HepG2 (cell line): ENCODE measurements around the gene IPP. TPM values are rescaled to one million over a fixed set of nuclear protein-coding genes. Genes with fewer than 3 reads are reported as not detected.
A peak's percentile ranks its signal among the peaks of the same experiment; 100 is the strongest.

ENCODE experiments used
- ATF2 ChIP-seq: sonication (generic); formaldehyde crosslinking; IDR thresholded peaks from 2 replicates; pipeline ENCODE4 v1.4.0; 2020; ENCODE audit warnings: missing genetic modification reagents
- BRF2 ChIP-seq: sonication (generic); formaldehyde crosslinking; IDR thresholded peaks from 2 replicates; pipeline ENCODE4 v1.8.1; 2022; ENCODE audit warnings: mild to moderate bottlenecking, missing genetic modification reagents
- CHD4 ChIP-seq: fragments of 200-600 bp; sonication (generic); IDR thresholded peaks from 2 replicates; pipeline ENCODE4 v1.7.0; 2017; ENCODE audit warnings: mild to moderate bottlenecking, low read length, borderline replicate concordance
- CREB1 ChIP-seq, 2 experiments: fragments of 450-650 bp in 1 of 2; IDR thresholded peaks; 2 replicates each; pipeline ENCODE4 v1.6.1; 2016 to 2017; ENCODE audit warnings: control low read depth in 1 of 2, mild to moderate bottlenecking in 1 of 2, missing compliant biosample characterization in 1 of 2, missing genetic modification characterization in 1 of 2
- FOSL1 ChIP-seq: sonication (generic); formaldehyde crosslinking; IDR thresholded peaks from 2 replicates; pipeline ENCODE4 v1.9.0; 2021; ENCODE audit warnings: missing genetic modification reagents, borderline replicate concordance
- FOSL2 ChIP-seq: sonication (generic); formaldehyde crosslinking; IDR thresholded peaks from 2 replicates; pipeline ENCODE4 v1.4.0; 2020; ENCODE audit warnings: missing genetic modification reagents
- GFI1 ChIP-seq: sonication (generic); formaldehyde crosslinking; IDR thresholded peaks from 2 replicates; pipeline ENCODE4 v1.5.0; 2020; ENCODE audit warnings: missing genetic modification reagents, mild to moderate bottlenecking, borderline replicate concordance
- HNF4G ChIP-seq, 2 experiments: sonication (generic) in 1 of 2; formaldehyde crosslinking in 1 of 2; IDR thresholded peaks; 2 replicates each; pipeline versions ENCODE4 v1.4.0 to v1.6.1; 2011 to 2020; ENCODE audit warnings: borderline replicate concordance in 2 of 2, low read depth in 2 of 2, mild to moderate bottlenecking in 2 of 2, low read length in 1 of 2, missing genetic modification reagents in 1 of 2, moderate library complexity in 1 of 2
- IRF2 ChIP-seq: IDR thresholded peaks from 2 replicates; pipeline ENCODE4 v1.6.1; 2018; ENCODE audit warnings: missing genetic modification reagents, missing compliant biosample characterization
- KAT7 ChIP-seq: IDR thresholded peaks from 2 replicates; pipeline ENCODE4 v1.6.1; 2018; ENCODE audit warnings: borderline replicate concordance, missing compliant biosample characterization
- RCOR2 ChIP-seq: IDR thresholded peaks from 2 replicates; pipeline ENCODE4 v1.6.1; 2016; ENCODE audit warnings: missing biosample characterization, missing genetic modification reagents
- SALL2 ChIP-seq: sonication (generic); formaldehyde crosslinking; IDR thresholded peaks from 2 replicates; pipeline ENCODE4 v1.8.1; 2023; ENCODE audit warnings: mild to moderate bottlenecking, missing genetic modification reagents, inconsistent platforms
- SIX1 ChIP-seq: sonication (generic); formaldehyde crosslinking; IDR thresholded peaks from 2 replicates; pipeline ENCODE4 v1.4.0; 2020; ENCODE audit warnings: missing genetic modification reagents, borderline replicate concordance
- SP5 ChIP-seq: IDR thresholded peaks from 2 replicates; pipeline ENCODE4 v1.6.1; 2016; ENCODE audit warnings: low read depth, borderline replicate concordance
- TARDBP ChIP-seq: sonication (generic); formaldehyde crosslinking; IDR thresholded peaks from 2 replicates; pipeline ENCODE4 v1.8.0; 2022; ENCODE audit warnings: mild to moderate bottlenecking, missing genetic modification reagents
- TOPORS ChIP-seq: sonication (generic); formaldehyde crosslinking; IDR thresholded peaks from 2 replicates; pipeline ENCODE4 v1.8.0; 2023; ENCODE audit warnings: mild to moderate bottlenecking, missing genetic modification reagents
- XRCC5 ChIP-seq: fragments of 200-400 bp; formaldehyde crosslinking; optimal IDR thresholded peaks from 2 replicates; pipeline ENCODE3; 2017; ENCODE audit warnings: mild to moderate bottlenecking, low read length
- ZFAT ChIP-seq: sonication (generic); formaldehyde crosslinking; conservative IDR thresholded peaks from 2 replicates; pipeline ENCODE4 v1.8.1; 2023; ENCODE audit warnings: missing genetic modification reagents, inconsistent platforms
- ZMYM3 ChIP-seq: sonication (generic); formaldehyde crosslinking; IDR thresholded peaks from 2 replicates; pipeline ENCODE4 v1.5.1; 2020; ENCODE audit warnings: mild to moderate bottlenecking, missing genetic modification reagents
- ZNF292 ChIP-seq: sonication (generic); formaldehyde crosslinking; IDR thresholded peaks from 2 replicates; pipeline ENCODE4 v1.8.1; 2022; ENCODE audit warnings: mild to moderate bottlenecking, low read depth, missing genetic modification reagents, borderline replicate concordance
- ZNF543 ChIP-seq: sonication (generic); formaldehyde crosslinking; IDR thresholded peaks from 2 replicates; pipeline ENCODE4 v1.4.0; 2020; ENCODE audit warnings: mild to moderate bottlenecking, missing genetic modification reagents
- ZNF788 ChIP-seq: sonication (generic); formaldehyde crosslinking; IDR thresholded peaks from 2 replicates; pipeline ENCODE4 v1.5.0; 2020; ENCODE audit warnings: mild to moderate bottlenecking, missing genetic modification reagents, borderline replicate concordance
- ZNF800 ChIP-seq: sonication (generic); formaldehyde crosslinking; IDR thresholded peaks from 2 replicates; pipeline ENCODE4 v1.4.0; 2020; ENCODE audit warnings: missing genetic modification reagents
- ZSCAN21 ChIP-seq: sonication (generic); formaldehyde crosslinking; IDR thresholded peaks from 2 replicates; pipeline ENCODE4 v1.8.0; 2022; ENCODE audit warnings: mild to moderate bottlenecking, missing genetic modification reagents, moderate library complexity, borderline replicate concordance
- polyA plus RNA-seq, 8 experiments: library from polyadenylated mRNA; depleted of rRNA in 3 of 8; stranded (reverse) in 7 of 8; unstranded in 1 of 8; fragments of >200 nt; fragmentation: Illumina TruSeq in 4 of 8; extraction: Trizol in 4 of 8; gene quantifications; 2 replicates each; pipeline versions ENCODE4 v1.2.1 to v1.2.3, GENCODE V29; 2011 to 2016; ENCODE audit warnings: low read depth in 4 of 8, missing spikeins in 1 of 8, mixed read lengths in 1 of 8; ENCODE audit not compliant: insufficient read depth in 1 of 8
- total RNA-seq, 5 experiments: library from RNA; depleted of rRNA; stranded (reverse); fragments of >200 nt; fragmentation: Illumina TruSeq; extraction: Trizol; gene quantifications; 2 replicates each; pipeline ENCODE4 v1.2.3, GENCODE V29; 2016; ENCODE audit warnings: low read depth in 1 of 5

IPP gene
- total and polyA plus RNA-seq, 2 of the 13 experiments (the other 11 are each of a cell fraction or from before 2014, with no cell fraction given), result 3.0 to 9.7 TPM

GRCh38 chr1:45752441-45753052, 2.1 kb upstream of the IPP start (continued):
- 0 out of 2 replicates have a peak, but pooled peaks have one; percentile 44 for TF ChIP-seq ZNF800 (CRISPR knock-in tag)
- peak; percentile 98 for TF ChIP-seq ZFAT (CRISPR knock-in tag)
- no peak for TF ChIP-seq CHD4
- TF ChIP-seq ZMYM3 (CRISPR knock-in tag), result peak; percentile 35; the same call in 1 of the 2 replicates
- peak; percentile 66; the same call in 1 of the 2 replicates for TF ChIP-seq ZNF788 (CRISPR knock-in tag)
- TF ChIP-seq BRF2, result 0 out of 2 replicates have a peak, but pooled peaks have one; percentile 40
- TF ChIP-seq FOSL2 (CRISPR knock-in tag), result peak; percentile 32
- peak; percentile 79 for TF ChIP-seq SP5 (CRISPR knock-in tag)
- TF ChIP-seq HNF4G (IDR thresholded peaks at IDR 0.05; ENCODE audit: borderline replicate concordance, low read depth, low read length), result peak; percentile 16; the same call in 1 of the 2 replicates
- no peak for TF ChIP-seq HNF4G (CRISPR knock-in tag; IDR thresholded peaks at IDR 0.05; ENCODE audit: borderline replicate concordance, low read depth)
- no peak for TF ChIP-seq FOSL1 (CRISPR knock-in tag)
- TF ChIP-seq GFI1 (CRISPR knock-in tag), result peak; percentile 41; the same call in 1 of the 2 replicates
- peak; percentile 65 for TF ChIP-seq ATF2 (CRISPR knock-in tag)
- TF ChIP-seq CREB1 (IDR thresholded peaks at IDR 0.05), result no peak
- TF ChIP-seq CREB1 (CRISPR knock-in tag; IDR thresholded peaks at IDR 0.05), result peak; percentile 30; the same call in 1 of the 2 replicates
- peak; percentile 75; the same call in 1 of the 2 replicates for TF ChIP-seq ZNF292 (CRISPR knock-in tag)
- TF ChIP-seq TOPORS (CRISPR knock-in tag), result 0 out of 2 replicates have a peak, but pooled peaks have one; percentile 39
- TF ChIP-seq SIX1, result peak; percentile 94
- no peak for TF ChIP-seq ZNF543 (CRISPR knock-in tag)
- no peak for TF ChIP-seq XRCC5
- TF ChIP-seq ZSCAN21 (CRISPR knock-in tag), result no peak
- TF ChIP-seq TARDBP, result no peak
- 0 out of 2 replicates have a peak, but pooled peaks have one; percentile 15 for TF ChIP-seq SALL2 (CRISPR knock-in tag)
- TF ChIP-seq IRF2 (CRISPR knock-in tag), result peak; percentile 10; the same call in 1 of the 2 replicates
- TF ChIP-seq RCOR2 (CRISPR knock-in tag), result peak; percentile 53
- TF ChIP-seq KAT7 (CRISPR knock-in tag), result 0 out of 2 replicates have a peak, but pooled peaks have one; percentile 20
